K562 (cell line): Measurements from ENCODE around the gene PLPP7. TPM values are rescaled to one million over a fixed set of nuclear protein-coding genes. Genes with fewer than 3 reads are reported as not detected.

ENCODE experiments used
- ATAC-seq: fragments of 200-7000 bp; cut with Tn5 transposase; 3 replicates; pipeline ENCODE4 v1.9.1; 2020; ENCODE audit warnings: moderate library complexity
- BruUV-seq: library from RNA; stranded (reverse); fragments of 400-500 nt; replicated peaks from 2 replicates; lab custom pipeline; 2021; lab: Mats Ljungman, UMichigan
- CTCF ChIA-PET: fragments of 300-600 bp; formaldehyde crosslinking; extraction: SDS; loops from one replicate; lab custom pipeline; 2021; ENCODE audit warnings: low intra/inter-chr PET ratio; lab: Yijun Ruan, JAX
- POLR2A ChIA-PET: fragments of 300-600, 350-650 bp; sonication (Branson Sonifier 250); formaldehyde crosslinking; extraction: SDS; loops from one replicate; lab custom pipeline; 2021; ENCODE audit warnings: antibody characterized with exemption, inconsistent platforms; lab: Yijun Ruan, JAX
- DNase-seq, 4 experiments: peaks; one replicate each; pipeline versions ENCODE4 v3.0.0 to v3.0.0-alpha.2; 2011 to 2018; ENCODE audit warnings: low spot score in 3 of 4, mixed read lengths in 3 of 4; ENCODE audit errors: extremely low read depth in 1 of 4
- FAIRE-seq: peaks from 2 replicates; lab custom pipeline; 2011; peaks lifted over from hg19 to GRCh38; lab: Jason Lieb, UNC
- H2AFZ ChIP-seq: 2 replicates; pipeline ENCODE4 v1.6.0; 2011; ENCODE audit warnings: low read depth, low read length, control low read depth, inconsistent platforms
- H3K27ac ChIP-seq: fragments of 200-600 bp; 3 replicates; pipeline ENCODE4 v1.8.0; 2011; ENCODE audit warnings: low read depth, mild to moderate bottlenecking, control low read depth, inconsistent platforms, low read length, moderate library complexity, mixed read lengths; ENCODE audit errors: extremely low read depth
- H3K27me3 ChIP-seq, 2 experiments: fragments of 300-600 bp in 1 of 2; 2 replicates in 1 of 2; 3 replicates in 1 of 2; pipeline versions ENCODE4 v1.6.0 to v1.8.0; 2011; ENCODE audit warnings: inconsistent platforms in 2 of 2, low read length in 2 of 2, mild to moderate bottlenecking in 1 of 2, mixed read lengths in 1 of 2, moderate library complexity in 1 of 2; ENCODE audit not compliant: control insufficient read depth in 2 of 2, insufficient read depth in 2 of 2
- H3K36me3 ChIP-seq: fragments of 300-600 bp; 3 replicates; pipeline ENCODE4 v1.8.0; 2011; ENCODE audit warnings: mild to moderate bottlenecking, low read length, inconsistent platforms; ENCODE audit not compliant: control insufficient read depth, insufficient read depth
- H3K4me1 ChIP-seq, 2 experiments: fragments of 200-600 bp in 1 of 2; replicated peaks in 1 of 2; 2 replicates in 1 of 2; 3 replicates in 1 of 2; pipeline versions ENCODE4 v1.5.1 to v1.8.0; 2011; ENCODE audit warnings: inconsistent platforms in 2 of 2, low read length in 2 of 2, mild to moderate bottlenecking in 1 of 2, mixed read lengths in 1 of 2, moderate library complexity in 1 of 2; ENCODE audit not compliant: control insufficient read depth in 2 of 2, insufficient read depth in 2 of 2
- H3K4me2 ChIP-seq: 2 replicates; pipeline ENCODE4 v1.6.1; 2011; ENCODE audit warnings: low read length, control low read depth, inconsistent platforms, mixed read lengths; ENCODE audit not compliant: insufficient read depth
- H3K4me3 ChIP-seq: fragments of 200-600 bp; sonication (generic), shearing (Covaris generic); 2 replicates; pipeline ENCODE4 v1.5.1; 2016; ENCODE audit warnings: control low read depth, inconsistent platforms
- H3K79me2 ChIP-seq: fragments of 200-600 bp; 3 replicates; pipeline ENCODE4 v1.8.0; 2011; ENCODE audit warnings: low read length, inconsistent platforms; ENCODE audit not compliant: control insufficient read depth, insufficient read depth
- H3K9ac ChIP-seq, 2 experiments: 2 replicates each; pipeline versions ENCODE4 v1.6.0 to v1.6.1; 2011; ENCODE audit warnings: low read depth in 2 of 2, low read length in 2 of 2, control low read depth in 1 of 2, inconsistent platforms in 1 of 2, mild to moderate bottlenecking in 1 of 2, mixed read lengths in 1 of 2; ENCODE audit not compliant: insufficient read depth in 1 of 2
- H3K9me1 ChIP-seq: one replicate; pipeline ENCODE4 v1.6.0; 2011; ENCODE audit warnings: inconsistent platforms, mild to moderate bottlenecking, low read length, moderate library complexity; ENCODE audit not compliant: control insufficient read depth, insufficient read depth
- H3K9me3 ChIP-seq: replicated peaks from 2 replicates; pipeline ENCODE4 v1.5.1; 2011; ENCODE audit warnings: low read depth, low read length, inconsistent platforms; ENCODE audit not compliant: control insufficient read depth, insufficient read depth
- H4K20me1 ChIP-seq: replicated peaks from 2 replicates; pipeline ENCODE4 v1.6.1; 2011; ENCODE audit warnings: low read length, inconsistent platforms, mixed read lengths; ENCODE audit not compliant: control insufficient read depth, insufficient read depth
- CHCHD3 ChIP-seq: fragments of 250-450 bp; sonication (Bioruptor Pico); IDR thresholded peaks from 2 replicates; pipeline ENCODE4 v2.1.2; 2022; ENCODE audit warnings: mild to moderate bottlenecking
- FOSL1 ChIP-seq: fragments of 200-800 bp; sonication (Bioruptor generic); conservative IDR thresholded peaks from 2 replicates; pipeline ENCODE4 v1.6.1; 2016; ENCODE audit warnings: missing genetic modification characterization, missing compliant biosample characterization
- FOXK2 ChIP-seq, 2 experiments: fragments of 450-650 bp; IDR thresholded peaks in 1 of 2; conservative IDR thresholded peaks in 1 of 2; 2 replicates each; pipeline ENCODE4 v1.6.1; 2016; ENCODE audit warnings: low read depth in 2 of 2, mild to moderate bottlenecking in 1 of 2
- HES1 ChIP-seq: fragments of 450-650 bp; IDR thresholded peaks from 2 replicates; pipeline ENCODE4 v1.6.1; 2016; ENCODE audit warnings: low read depth, mild to moderate bottlenecking, moderate library complexity
- HMG20A ChIP-seq: fragments of 450-650 bp; formaldehyde crosslinking; conservative IDR thresholded peaks from 2 replicates; pipeline ENCODE4 v1.4.0; 2020; ENCODE audit warnings: mild to moderate bottlenecking, mixed read lengths
- JUN ChIP-seq, 2 experiments: sonication (generic) in 1 of 2; formaldehyde crosslinking in 1 of 2; IDR thresholded peaks; 2 replicates each; pipeline versions ENCODE4 v1.6.1 to v1.8.0; 2012 to 2022; ENCODE audit warnings: borderline replicate concordance in 2 of 2, mild to moderate bottlenecking in 2 of 2, improper control_type of control experiment in 1 of 2, low read depth in 1 of 2, low read length in 1 of 2, missing genetic modification reagents in 1 of 2
- MAX ChIP-seq: sonication (generic); formaldehyde crosslinking; IDR thresholded peaks from 2 replicates; pipeline ENCODE4 v1.9.0; 2022; ENCODE audit warnings: mild to moderate bottlenecking, missing genetic modification reagents
- MEF2D ChIP-seq: conservative IDR thresholded peaks from 2 replicates; pipeline ENCODE4 v1.6.1; 2016; ENCODE audit warnings: low read depth, missing genetic modification characterization, missing compliant biosample characterization
- PRDM10 ChIP-seq: fragments of 450-650 bp; IDR thresholded peaks from 2 replicates; pipeline ENCODE4 v1.6.1; 2018; ENCODE audit not compliant: partially characterized antibody
- PURB ChIP-seq: sonication (generic); formaldehyde crosslinking; IDR thresholded peaks from 2 replicates; pipeline ENCODE4 v1.9.0; 2021; ENCODE audit warnings: low read depth, mild to moderate bottlenecking, missing genetic modification reagents
- RBM34 ChIP-seq: fragments of 200-400 bp; formaldehyde crosslinking; IDR thresholded peaks from 2 replicates; pipeline ENCODE4 v1.6.1; 2018; ENCODE audit warnings: low read length, borderline replicate concordance; ENCODE audit not compliant: insufficient read depth
- SAFB2 ChIP-seq: fragments of 200-400 bp; formaldehyde crosslinking; IDR thresholded peaks from 2 replicates; pipeline ENCODE4 v1.6.1; 2018; ENCODE audit warnings: borderline replicate concordance, low read length, low read depth, moderate library complexity; ENCODE audit not compliant: severe bottlenecking
- SMARCA4 ChIP-seq: fragments of 450-650 bp; IDR thresholded peaks from 2 replicates; pipeline ENCODE4 v1.6.1; 2016
- TAF9B ChIP-seq: fragments of 450-650 bp; IDR thresholded peaks from 2 replicates; pipeline ENCODE4 v1.6.1; 2018; ENCODE audit warnings: mild to moderate bottlenecking; ENCODE audit not compliant: partially characterized antibody
- TBP ChIP-seq: optimal IDR thresholded peaks from 2 replicates; pipeline ENCODE3; 2011; ENCODE audit warnings: low read depth, low read length, improper control_type of control experiment
- ZNF24 ChIP-seq: fragments of 450-650 bp; IDR thresholded peaks from 2 replicates; pipeline ENCODE4 v1.6.1; 2016
- ZNF324 ChIP-seq: fragments of 250-450 bp; sonication (Bioruptor Pico); IDR thresholded peaks from 2 replicates; pipeline ENCODE4 v1.4.0; 2020; ENCODE audit warnings: mild to moderate bottlenecking
- WGBS: fragments of 100-300 bp; shearing (Covaris generic); methylation state at CpG from one replicate; pipeline ENCODE4 v1.1.6; 2016; ENCODE audit warnings: low coverage, mixed read lengths; ENCODE audit not compliant: insufficient coverage; ENCODE audit errors: missing lambda C conversion rate; 5-methylcytosine and 5-hydroxymethylcytosine counted together
- in situ Hi-C: fragments of 300-500 bp; cut with MboI; formaldehyde crosslinking; loops from 4 replicates; pipeline ENCODE4 v1.15.0; 2018; ENCODE audit warnings: inconsistent platforms, mixed read lengths
- intact Hi-C: fragments of 100-400 bp; cut with micrococcal nuclease; formaldehyde crosslinking; loops from 2 replicates; pipeline ENCODE4 v1.14.2; 2022
- polyA plus RNA-seq, 8 experiments: library from polyadenylated mRNA; depleted of rRNA in 4 of 8; stranded (reverse) in 5 of 8; unstranded in 3 of 8; fragments of >200 nt; fragmentation: Nextera tagmentation in 2 of 8; fragmentation: Illumina TruSeq in 1 of 8; extraction: Ambion mirVana in 2 of 8; extraction: Trizol in 1 of 8; gene quantifications; 2 replicates each; pipeline versions ENCODE4 v1.2.1 to v1.2.3, GENCODE V29; 2011 to 2014; ENCODE audit warnings: inconsistent platforms in 1 of 8, missing spikeins in 1 of 8
- total RNA-seq, 7 experiments: library from RNA; depleted of rRNA in 6 of 7; stranded (reverse); fragments of >200 nt in 6 of 7; fragmentation: Illumina TruSeq in 2 of 7; extraction: Trizol in 2 of 7; gene quantifications; 2 replicates each; pipeline versions ENCODE4 v1.2.1 to v1.2.3, GENCODE V29; 2011 to 2021; ENCODE audit warnings: low replicate concordance in 1 of 7

The PLPP7 gene
- total and polyA plus RNA-seq, 9 of the 15 experiments (the other 6 are each of a cell fraction or from before 2014, with no cell fraction given) = 0.09 to 0.93 (median 0.18) TPM; not detected in 4

- no TSS peak for BruUV-seq
- CTCF ChIA-PET = no interaction called here
- no peaks in the 10 kb centered on the region for H3K27me3 ChIP-seq
- no peaks in the 10 kb centered on the region for H4K20me1 ChIP-seq
- H3K9me3 ChIP-seq = no peaks in the 10 kb centered on the region
- H3K9ac ChIP-seq = peak overlapping the region; percentile 46 to 83; a peak in 2 of 4 replicates
- H3K4me2 ChIP-seq = peak overlapping the region; percentile 18; the same call in 1 of the 2 replicates
- H3K4me1 ChIP-seq = peaks cover 8 to 51% of the 10 kb centered on the region in 2 experiments
- WGBS = 20% methylated on average over 19 of the region's 19 CpGs
- no peak for FAIRE-seq
- ATAC-seq = peak; percentile 31
- DNase-seq = no peak
- POLR2A ChIA-PET = interaction anchor here (0.7 to 1.1 kb wide), 3 partner anchors 13 to 26 kb away, joined by 3 read pairs; no protein-coding TSS in a partner anchor
- intact Hi-C loops = loop anchor here (10.0 kb wide), 1 partner anchor 1060 kb away; no protein-coding TSS in a partner anchor
- H2AFZ ChIP-seq = peak overlapping the region; percentile 84
- no peaks in the 10 kb centered on the region for H3K79me2 ChIP-seq
- in situ Hi-C loops = loop anchor here (25.0 kb wide), 1 partner anchor 593 kb away; no protein-coding TSS in a partner anchor
- no peak overlapping the region for H3K27ac ChIP-seq
- H3K36me3 ChIP-seq = no peaks in the 10 kb centered on the region
- H3K4me3 ChIP-seq = no peak overlapping the region
- H3K9me1 ChIP-seq = peaks cover 4% of the 10 kb centered on the region
- no peak for TF ChIP-seq HMG20A
- peak in 1 of 2 experiments; percentile 29; a peak in 1 of 4 replicates for TF ChIP-seq FOXK2 (conservative IDR thresholded peaks at IDR 0.05 in 1 of 2, IDR thresholded peaks at IDR 0.05 in 1 of 2; ENCODE audit: low read depth in 2 of 2)
- TF ChIP-seq ZNF24 = no peak
- TF ChIP-seq TBP = no peak
- TF ChIP-seq FOSL1 (tag) = peak; percentile 89
- TF ChIP-seq SAFB2 = no peak
- peak; percentile 89 for TF ChIP-seq PRDM10
- TF ChIP-seq MEF2D (tag) = 0 out of 2 replicates have a peak, but pooled peaks have one; percentile 40
- TF ChIP-seq CHCHD3 (CRISPR knock-in tag) = no peak
- TF ChIP-seq ZNF324 (CRISPR knock-in tag) = no peak
- no peak for TF ChIP-seq RBM34
- peak; percentile 27; the same call in 1 of the 2 replicates for TF ChIP-seq MAX (CRISPR knock-in tag)
- peak; percentile 43 for TF ChIP-seq SMARCA4
- no peak for TF ChIP-seq PURB (CRISPR knock-in tag)
- TF ChIP-seq HES1 = peak; percentile 37; the same call in 1 of the 2 replicates
- TF ChIP-seq JUN (IDR thresholded peaks at IDR 0.05; ENCODE audit: borderline replicate concordance, low read depth, low read length) = peak; percentile 67; the same call in 1 of the 2 replicates
- no peak for TF ChIP-seq JUN (CRISPR knock-in tag; IDR thresholded peaks at IDR 0.05; ENCODE audit: borderline replicate concordance)
- no peak for TF ChIP-seq TAF9B
These were observed 15.3 kb downstream of the PLPP7 start for GRCh38 chr9:131304676-131305355.
